ENCODE results near the gene CFL2. TPM values are rescaled to one million over a fixed set of nuclear protein-coding genes. Genes with fewer than 3 reads are reported as not detected.
A peak's percentile ranks its signal among the peaks of the same experiment; 100 is the strongest.

The CFL2 gene
- total and polyA plus RNA-seq, 2 of the 13 experiments (the other 11 are each of a cell fraction or from before 2014, with no cell fraction given): 114 to 158 TPM

DNA sequence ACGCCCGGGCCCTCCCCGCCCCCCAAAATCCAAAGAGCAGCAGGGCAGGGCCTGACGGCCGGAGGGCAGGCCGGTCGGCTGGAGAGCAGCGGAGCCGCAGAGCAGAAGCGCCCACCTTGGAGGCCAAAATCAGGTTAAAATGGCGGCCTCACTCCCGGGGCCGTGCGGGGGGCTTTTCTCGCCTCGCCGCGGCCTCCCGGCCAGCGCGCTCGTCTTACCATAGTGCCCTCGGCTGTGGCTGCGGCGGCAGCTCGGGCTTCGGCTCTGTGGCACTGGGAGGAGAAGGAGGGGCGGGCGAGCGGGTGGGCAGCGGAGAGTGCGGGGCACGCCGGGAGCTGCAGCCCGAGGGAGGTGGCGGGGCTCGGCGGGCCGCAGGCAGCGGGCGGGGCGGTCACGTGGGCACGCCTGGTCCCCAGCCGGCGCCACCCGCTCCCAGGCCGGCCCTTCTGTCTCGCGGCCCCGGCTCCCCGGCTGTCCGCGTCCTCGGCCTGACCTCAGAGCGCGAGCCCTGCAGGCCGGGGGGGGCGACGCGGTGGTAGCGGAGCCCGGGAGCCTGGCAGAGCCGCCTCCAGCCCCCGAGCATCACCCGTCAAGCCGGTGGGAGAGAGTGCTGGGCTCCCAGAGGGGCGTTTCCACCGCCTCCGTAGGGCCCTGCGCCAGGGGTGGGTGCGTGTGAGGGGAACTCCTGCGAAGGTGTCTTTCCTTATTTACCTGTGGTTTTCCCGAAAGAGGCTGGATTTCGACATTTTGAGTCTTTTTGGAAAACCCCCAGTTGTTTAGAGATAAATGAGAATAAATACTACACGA, at the start of gene CFL2 (continued):
- TF ChIP-seq ZNF354B (CRISPR knock-in tag; IDR thresholded peaks at IDR 0.05) (0 out of 2 replicates have a peak, but pooled peaks have one; percentile 41), YEATS2 (CRISPR knock-in tag; IDR thresholded peaks at IDR 0.05; ENCODE audit: borderline replicate concordance) (peak; percentile 59), ZNF746 (CRISPR knock-in tag; IDR thresholded peaks at IDR 0.05) (peak; percentile 91), ZIK1 (CRISPR knock-in tag; IDR thresholded peaks at IDR 0.05; ENCODE audit: borderline replicate concordance, low read depth) (peak; percentile 95), POLR2AphosphoS5 (IDR thresholded peaks at IDR 0.05; ENCODE audit: low read depth, low read length) (peak; percentile 95), SAP130 (CRISPR knock-in tag; IDR thresholded peaks at IDR 0.05; ENCODE audit: low read depth) (peak; percentile 88), NR2F2 (IDR thresholded peaks at IDR 0.05; ENCODE audit: borderline replicate concordance, low read depth) (no peak), NFE2 (CRISPR knock-in tag; IDR thresholded peaks at IDR 0.05) (no peak; the same call in 1 of the 2 replicates), XRCC5 (optimal IDR thresholded peaks at IDR 0.05; ENCODE audit: low read length) (peak; percentile 85), NR2F6 (IDR thresholded peaks at IDR 0.05) (no peak), NR2F6 (CRISPR knock-in tag; IDR thresholded peaks at IDR 0.05) (no peak; the same call in 1 of the 2 replicates), GTF2F1 (IDR thresholded peaks at IDR 0.05; ENCODE audit: low read length) (peak; percentile 77; the same call in 1 of the 2 replicates), SKIL (CRISPR knock-in tag; IDR thresholded peaks at IDR 0.05; ENCODE audit: borderline replicate concordance) (peak; percentile 48; the same call in 1 of the 2 replicates), RCOR2 (CRISPR knock-in tag; IDR thresholded peaks at IDR 0.05) (no peak), ZNF678 (CRISPR knock-in tag; IDR thresholded peaks at IDR 0.05) (0 out of 2 replicates have a peak, but pooled peaks have one; percentile 79), ZFP62 (CRISPR knock-in tag; IDR thresholded peaks at IDR 0.05) (no peak), THAP7 (CRISPR knock-in tag; IDR thresholded peaks at IDR 0.05) (peak; percentile 95), YEATS4 (CRISPR knock-in tag; IDR thresholded peaks at IDR 0.05; ENCODE audit: borderline replicate concordance) (peak; percentile 89), ZNF790 (CRISPR knock-in tag; IDR thresholded peaks at IDR 0.05; ENCODE audit: borderline replicate concordance) (peak; percentile 98; the same call in 1 of the 2 replicates), MYNN (CRISPR knock-in tag; IDR thresholded peaks at IDR 0.05; ENCODE audit: low read depth) (peak; percentile 85), ISL2 (CRISPR knock-in tag; IDR thresholded peaks at IDR 0.05) (peak; percentile 50)
- TF ChIP-seq, protein P1, sequence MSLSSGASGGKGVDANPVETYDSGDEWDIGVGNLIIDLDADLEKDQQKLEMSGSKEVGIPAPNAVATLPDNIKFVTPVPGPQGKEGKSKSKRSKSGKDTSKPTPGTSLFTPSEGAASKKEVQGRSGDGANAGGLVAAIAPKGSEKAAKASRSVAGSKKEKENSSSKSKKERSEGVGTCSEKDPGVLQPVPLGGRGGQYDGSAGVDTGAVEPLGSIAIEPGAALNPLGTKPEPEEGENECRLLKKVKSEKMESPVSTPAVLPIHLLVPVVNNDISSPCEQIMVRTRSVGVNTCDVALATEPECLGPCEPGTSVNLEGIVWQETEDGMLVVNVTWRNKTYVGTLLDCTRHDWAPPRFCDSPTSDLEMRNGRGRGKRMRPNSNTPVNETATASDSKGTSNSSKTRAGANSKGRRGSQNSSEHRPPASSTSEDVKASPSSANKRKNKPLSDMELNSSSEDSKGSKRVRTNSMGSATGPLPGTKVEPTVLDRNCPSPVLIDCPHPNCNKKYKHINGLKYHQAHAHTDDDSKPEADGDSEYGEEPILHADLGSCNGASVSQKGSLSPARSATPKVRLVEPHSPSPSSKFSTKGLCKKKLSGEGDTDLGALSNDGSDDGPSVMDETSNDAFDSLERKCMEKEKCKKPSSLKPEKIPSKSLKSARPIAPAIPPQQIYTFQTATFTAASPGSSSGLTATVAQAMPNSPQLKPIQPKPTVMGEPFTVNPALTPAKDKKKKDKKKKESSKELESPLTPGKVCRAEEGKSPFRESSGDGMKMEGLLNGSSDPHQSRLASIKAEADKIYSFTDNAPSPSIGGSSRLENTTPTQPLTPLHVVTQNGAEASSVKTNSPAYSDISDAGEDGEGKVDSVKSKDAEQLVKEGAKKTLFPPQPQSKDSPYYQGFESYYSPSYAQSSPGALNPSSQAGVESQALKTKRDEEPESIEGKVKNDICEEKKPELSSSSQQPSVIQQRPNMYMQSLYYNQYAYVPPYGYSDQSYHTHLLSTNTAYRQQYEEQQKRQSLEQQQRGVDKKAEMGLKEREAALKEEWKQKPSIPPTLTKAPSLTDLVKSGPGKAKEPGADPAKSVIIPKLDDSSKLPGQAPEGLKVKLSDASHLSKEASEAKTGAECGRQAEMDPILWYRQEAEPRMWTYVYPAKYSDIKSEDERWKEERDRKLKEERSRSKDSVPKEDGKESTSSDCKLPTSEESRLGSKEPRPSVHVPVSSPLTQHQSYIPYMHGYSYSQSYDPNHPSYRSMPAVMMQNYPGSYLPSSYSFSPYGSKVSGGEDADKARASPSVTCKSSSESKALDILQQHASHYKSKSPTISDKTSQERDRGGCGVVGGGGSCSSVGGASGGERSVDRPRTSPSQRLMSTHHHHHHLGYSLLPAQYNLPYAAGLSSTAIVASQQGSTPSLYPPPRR (CRISPR knock-in tag; IDR thresholded peaks at IDR 0.05; ENCODE audit: borderline replicate concordance): peak; percentile 78

Data from HepG2 (cell line).